HTR-8/SVneo (cell line): ENCODE data around the gene AMPD2.
A peak's percentile ranks its signal among the peaks of the same experiment; 100 is the strongest.

Source experiments
- DNase-seq: peaks from one replicate; pipeline ENCODE4 v3.0.0; 2011; ENCODE audit warnings: low spot score, mixed read lengths; ENCODE audit not compliant: insufficient read length
- FAIRE-seq: peaks from 2 replicates; lab custom pipeline; 2011; peaks lifted over from hg19 to GRCh38; lab: Jason Lieb, UNC

AMPD2 gene

DNA sequence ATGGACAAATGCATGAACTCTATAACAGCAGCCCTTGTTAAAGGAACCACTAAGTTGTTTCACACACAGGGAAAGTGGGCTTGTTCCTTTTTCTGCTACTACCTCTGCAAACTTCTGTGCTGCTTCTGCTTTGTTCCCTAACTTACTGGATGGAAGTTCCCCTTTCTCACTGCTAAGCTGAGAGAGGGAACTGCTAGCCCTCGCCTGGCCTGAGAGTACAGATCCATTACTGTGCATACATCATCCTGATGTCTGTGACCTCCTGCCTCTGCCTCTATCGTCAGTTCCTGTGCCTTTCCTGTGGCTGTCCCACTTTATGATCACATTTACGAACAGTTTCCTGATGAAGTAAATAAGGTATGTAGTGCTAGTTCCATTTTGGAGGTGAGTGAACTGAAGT is 3.8 kb upstream of the AMPD2 start:
- DNase-seq (no peak), FAIRE-seq (no peak)

GRCh38 chr1:109616391-109616790 is 3.2 kb upstream of the AMPD2 start:
- no peak for FAIRE-seq
- no peak for DNase-seq

DNA sequence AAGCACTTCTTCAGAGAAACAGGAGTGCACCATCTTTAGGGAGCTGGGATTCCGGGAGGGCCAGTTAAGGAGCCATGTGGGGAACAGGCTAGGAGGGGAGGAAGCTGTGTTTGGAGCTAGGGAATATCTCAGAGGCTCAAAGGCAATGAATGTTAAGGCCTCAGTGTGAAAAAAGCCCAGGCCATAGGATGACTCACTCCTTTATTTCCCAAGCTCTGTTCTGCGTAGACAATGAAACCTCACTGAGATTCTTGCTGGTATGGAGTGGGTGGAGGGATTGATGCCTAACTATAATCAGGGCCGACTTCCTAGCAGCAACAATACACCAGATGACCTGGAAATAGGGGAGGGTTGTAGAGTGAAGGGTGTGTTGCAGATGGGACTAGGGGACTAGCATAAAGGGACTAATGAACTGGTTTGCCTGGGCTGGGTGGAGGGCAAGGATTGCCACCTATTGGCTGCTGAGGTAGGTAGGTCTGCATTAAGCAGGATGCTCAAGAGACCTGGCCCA is 2.3 kb upstream of the AMPD2 start:
- DNase-seq = no peak
- FAIRE-seq = no peak

DNA sequence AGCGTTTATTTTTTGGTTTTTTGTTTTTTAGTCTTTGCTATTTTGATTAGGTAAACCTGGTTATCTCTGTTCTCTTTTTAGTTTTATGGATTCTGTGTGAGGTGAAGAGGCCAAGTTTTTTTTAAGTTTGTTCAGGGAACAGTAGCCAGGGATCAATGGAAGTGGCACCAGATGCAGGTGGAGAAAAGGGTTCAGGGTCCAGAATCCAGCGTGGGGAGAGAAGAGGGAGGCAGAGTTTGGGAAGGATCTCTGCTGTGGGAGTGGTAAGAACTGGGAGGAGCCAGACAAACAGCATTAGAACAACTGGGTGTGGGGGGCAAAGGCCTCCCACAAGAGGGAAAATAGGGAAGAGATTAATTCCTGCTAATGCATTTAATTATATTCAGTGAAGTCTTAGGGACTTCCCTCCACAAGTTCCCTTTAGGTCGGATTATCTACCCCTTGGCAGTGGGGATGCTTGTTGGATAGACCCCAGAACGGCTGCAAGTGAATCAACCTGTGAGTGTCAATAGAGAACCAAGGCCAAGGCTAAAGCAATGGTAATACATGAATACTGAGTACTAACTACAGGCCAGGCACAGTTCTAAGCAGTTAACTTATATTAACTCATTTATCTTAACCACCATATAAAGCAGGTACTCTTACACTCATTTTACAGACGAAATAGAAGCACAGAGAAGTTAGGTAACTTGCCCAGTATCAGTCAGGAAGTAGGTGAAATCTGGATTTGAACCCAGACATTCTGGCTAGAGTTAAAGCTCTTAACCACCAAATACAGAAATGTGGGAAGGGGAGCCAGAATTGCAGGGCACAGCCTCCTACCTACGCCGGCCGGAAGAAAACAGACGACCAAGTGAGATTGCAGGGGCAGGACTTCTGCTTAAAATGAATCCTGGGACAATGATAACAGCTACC is 719 bp upstream of the AMPD2 start:
- FAIRE-seq = no peak
- DNase-seq = no peak

DNA sequence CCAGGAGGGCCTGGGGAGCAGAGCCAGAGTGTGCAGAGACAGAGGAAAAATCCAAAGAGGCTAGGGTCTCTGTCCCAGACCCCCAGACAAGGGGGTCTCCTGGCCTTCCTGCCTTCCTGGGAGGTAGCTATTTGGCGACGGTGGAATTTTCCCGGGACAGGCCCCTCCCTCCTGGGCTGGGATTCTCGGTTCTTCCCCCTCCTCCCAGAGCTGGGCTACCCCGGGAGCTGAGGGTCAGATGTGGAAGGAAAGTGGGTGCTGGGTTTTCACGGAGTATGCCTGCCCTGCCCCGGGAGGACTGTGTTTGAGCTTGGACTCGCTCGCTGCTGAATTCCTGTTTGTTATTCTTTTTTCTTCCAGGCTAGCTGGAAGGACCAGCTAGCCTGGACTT is 759 bp downstream of the AMPD2 start:
- no peak for FAIRE-seq
- no peak for DNase-seq

DNA sequence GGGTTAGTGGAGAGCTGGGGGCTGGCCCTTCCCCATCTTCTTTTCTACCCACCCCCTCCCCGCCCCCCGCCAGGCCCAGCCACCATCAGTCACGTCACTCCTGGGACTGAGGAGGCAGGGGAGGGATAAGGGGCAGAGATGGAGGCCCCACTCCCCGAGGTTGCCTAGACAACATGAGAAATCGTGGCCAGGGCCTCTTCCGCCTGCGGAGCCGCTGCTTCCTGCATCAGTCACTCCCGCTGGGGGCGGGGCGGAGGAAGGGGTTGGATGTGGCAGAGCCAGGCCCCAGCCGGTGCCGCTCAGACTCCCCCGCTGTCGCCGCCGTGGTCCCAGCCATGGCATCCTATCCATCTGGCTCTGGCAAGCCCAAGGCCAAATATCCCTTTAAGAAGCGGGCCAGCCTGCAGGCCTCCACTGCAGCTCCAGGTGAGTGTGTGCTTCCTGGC is 1.2 kb downstream of the AMPD2 start:
- FAIRE-seq (no peak), DNase-seq (peak; percentile 90)

DNA sequence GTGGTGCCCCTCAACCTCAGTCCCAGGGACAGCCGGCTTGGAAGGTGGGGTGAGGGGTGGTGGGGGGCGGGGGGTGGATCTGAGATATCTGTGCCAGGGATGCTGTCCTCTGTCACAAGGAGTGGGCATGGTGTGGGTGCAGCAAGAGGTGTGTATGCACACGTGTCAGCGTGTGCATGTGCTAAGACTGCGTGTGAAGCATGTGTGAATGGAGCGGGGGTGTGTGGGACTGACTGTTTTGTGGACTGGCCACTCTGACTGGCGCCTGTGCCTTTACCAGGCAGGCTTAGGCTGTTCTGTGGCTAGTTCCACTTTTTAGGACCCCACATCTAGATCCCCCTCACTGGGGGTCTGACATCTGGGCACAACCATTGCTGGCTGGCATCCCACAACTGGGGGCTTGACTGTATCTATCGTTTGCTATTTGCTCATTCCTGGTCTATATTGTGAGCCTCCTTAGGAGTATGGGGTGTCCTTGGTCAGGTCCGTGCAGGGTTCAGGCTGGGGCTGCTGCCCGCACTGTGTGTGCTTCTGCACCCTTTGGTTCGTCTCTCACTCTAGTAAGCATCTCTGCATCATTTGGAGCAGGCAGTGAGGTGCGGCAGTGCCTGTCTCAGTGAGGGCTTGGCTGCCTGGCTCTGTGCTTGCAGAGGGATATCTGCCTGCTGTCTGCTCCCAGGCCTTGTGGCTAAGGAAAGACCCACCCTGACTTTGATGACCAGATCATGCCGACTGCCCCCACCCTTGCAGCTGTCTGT is 1.9 kb downstream of the AMPD2 start:
- DNase-seq = no peak
- no peak for FAIRE-seq

- DNase-seq = no peak
- no peak for FAIRE-seq
Observed at GRCh38 chr1:109622137-109622892, 2.7 kb downstream of the AMPD2 start.

DNA sequence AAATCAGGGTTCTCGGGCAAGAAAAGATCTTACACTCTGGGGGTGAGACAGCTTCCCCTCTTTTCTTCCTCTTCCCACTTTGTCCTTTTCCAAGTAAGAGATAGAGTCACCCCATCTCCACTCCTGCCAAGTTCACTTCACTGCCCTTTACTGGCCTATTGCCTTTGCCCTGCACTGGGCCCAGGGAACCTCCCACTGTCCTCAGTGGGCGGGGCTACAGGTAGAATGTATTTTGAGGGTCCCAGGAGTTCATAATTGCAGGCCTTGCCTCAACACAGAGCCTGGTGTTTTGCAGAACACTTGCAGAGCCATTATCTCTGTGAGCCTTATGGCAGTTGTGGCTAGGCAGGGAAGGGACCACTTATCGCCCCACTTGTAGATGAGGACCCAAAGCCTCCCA is 3.3 kb downstream of the AMPD2 start:
- FAIRE-seq (no peak), DNase-seq (no peak)

- no peak for DNase-seq
- no peak for FAIRE-seq
Observed at GRCh38 chr1:109623601-109624161, 4.0 kb downstream of the AMPD2 start.

GRCh38 chr1:109624201-109625010 is 4.8 kb downstream of the AMPD2 start:
- no peak for DNase-seq
- FAIRE-seq = no peak

- no peak for FAIRE-seq
- DNase-seq = no peak
Observed at GRCh38 chr1:109625176-109625575, 5.5 kb downstream of the AMPD2 start.

DNA sequence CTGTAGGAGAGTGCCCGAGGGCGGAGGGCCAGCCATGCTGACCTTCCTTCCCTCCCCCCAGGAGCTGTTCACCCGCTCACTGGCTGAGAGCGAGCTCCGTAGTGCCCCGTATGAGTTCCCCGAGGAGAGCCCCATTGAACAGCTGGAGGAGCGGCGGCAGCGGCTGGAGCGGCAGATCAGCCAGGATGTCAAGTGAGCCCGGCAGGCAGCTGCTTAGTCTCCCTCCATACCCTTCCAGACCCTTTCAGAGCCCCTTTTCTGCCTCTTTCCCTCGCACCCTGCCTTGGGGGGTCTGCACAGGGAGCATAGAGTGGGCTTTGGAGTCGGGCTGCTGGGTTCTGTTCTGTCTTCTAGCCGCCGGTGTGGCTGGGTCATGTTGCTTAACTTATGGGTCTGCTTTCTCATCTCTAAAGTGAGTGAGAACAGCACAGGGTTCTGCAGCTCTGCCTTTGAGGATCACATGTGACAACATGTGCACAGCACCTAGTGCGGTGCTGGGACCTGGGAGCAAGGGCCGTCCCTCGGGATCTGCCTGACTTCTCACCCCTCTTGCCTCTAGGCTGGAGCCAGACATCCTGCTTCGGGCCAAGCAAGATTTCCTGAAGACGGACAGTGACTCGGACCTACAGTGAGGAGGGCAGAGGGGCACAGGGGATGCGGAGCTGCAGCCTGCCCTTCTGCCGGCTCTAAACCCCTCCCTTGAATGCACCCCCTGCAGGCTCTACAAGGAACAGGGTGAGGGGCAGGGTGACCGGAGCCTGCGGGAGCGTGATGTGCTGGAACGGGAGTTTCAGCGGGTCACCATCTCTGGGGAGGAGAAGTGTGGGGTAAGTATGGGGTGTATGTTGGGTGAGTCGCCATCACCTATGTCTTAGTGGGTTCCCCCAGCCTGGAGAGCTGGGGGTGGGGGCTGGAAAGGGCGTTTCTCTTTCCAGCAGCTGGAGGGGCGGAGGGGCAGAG is 6.2 kb downstream of the AMPD2 start:
- FAIRE-seq (no peak), DNase-seq (no peak)

DNA sequence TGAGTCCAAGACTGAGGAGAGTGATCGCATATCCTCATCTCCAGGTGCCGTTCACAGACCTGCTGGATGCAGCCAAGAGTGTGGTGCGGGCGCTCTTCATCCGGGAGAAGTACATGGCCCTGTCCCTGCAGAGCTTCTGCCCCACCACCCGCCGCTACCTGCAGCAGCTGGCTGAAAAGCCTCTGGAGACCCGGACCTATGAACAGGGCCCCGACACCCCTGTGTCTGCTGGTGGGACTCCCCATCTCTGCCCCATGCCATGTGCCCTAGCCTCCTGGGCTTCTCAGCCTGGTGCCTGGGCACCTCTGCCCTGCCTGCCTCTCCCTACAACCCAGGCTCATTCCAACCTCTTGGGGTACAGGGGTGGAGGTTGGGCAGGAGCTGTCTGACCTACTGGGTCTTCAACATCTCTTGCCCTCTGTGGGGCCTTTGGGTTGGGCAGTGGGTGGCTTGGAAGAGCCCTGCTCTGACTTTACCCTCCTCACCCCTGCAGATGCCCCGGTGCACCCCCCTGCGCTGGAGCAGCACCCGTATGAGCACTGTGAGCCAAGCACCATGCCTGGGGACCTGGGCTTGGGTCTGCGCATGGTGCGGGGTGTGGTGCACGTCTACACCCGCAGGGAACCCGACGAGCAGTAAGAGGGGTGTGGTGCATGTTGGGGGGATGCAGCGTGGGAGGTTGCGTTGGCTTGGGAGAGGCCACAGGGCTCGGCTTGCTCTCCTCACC is 7.2 kb downstream of the AMPD2 start:
- DNase-seq = no peak
- no peak for FAIRE-seq

- DNase-seq = no peak
- FAIRE-seq = no peak
Observed at GRCh38 chr1:109627692-109628399, 8.2 kb downstream of the AMPD2 start.

DNA sequence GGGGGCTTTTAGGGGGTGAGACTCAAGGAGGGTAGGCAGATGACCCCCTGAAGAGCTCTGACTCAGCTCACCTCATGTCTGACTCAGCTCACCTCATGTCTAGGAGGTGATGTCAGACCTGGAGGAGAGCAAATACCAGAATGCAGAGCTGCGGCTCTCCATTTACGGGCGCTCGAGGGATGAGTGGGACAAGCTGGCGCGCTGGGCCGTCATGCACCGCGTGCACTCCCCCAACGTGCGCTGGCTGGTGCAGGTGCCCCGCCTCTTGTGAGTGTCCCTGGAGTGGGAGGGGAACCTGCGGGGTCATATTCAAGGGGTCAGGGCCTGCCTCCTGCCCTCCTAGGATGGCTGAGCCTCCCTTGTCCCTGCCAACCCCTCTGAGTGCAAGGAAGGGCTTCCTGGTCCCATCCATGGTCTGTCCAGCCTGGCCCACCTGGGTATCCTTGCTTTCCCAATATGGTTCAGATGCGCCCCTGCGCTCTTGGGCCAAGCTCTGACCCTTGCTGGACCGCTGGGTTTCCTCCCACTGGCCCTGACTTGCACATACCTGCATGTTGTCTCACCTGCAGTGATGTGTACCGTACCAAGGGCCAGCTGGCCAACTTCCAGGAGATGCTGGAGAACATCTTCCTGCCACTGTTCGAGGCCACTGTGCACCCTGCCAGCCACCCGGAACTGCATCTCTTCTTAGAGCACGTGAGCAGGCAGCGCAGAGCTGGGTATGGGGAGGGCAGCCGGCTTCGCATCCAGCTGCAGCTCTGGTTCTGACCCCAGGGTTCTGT is 9.1 kb downstream of the AMPD2 start:
- FAIRE-seq (no peak), DNase-seq (no peak)
